Panc1 (cell line): Measurements from ENCODE around the gene SLC9A9. TPM values are rescaled to one million over a fixed set of nuclear protein-coding genes. Genes with fewer than 3 reads are reported as not detected.

ENCODE experiments used
- ATAC-seq: fragments of 200-7000 bp; cut with Tn5 transposase; 2 replicates; pipeline ENCODE4 v1.9.1; 2020; ENCODE audit warnings: mild to moderate bottlenecking, moderate library complexity
- BruUV-seq: library from RNA; stranded (reverse); fragments of 400-500 nt; replicated peaks from 2 replicates; lab custom pipeline; 2021; lab: Mats Ljungman, UMichigan
- CTCF ChIA-PET: fragments of 300-600 bp; sonication (Branson Sonifier 250); formaldehyde crosslinking; loops from one replicate; lab custom pipeline; 2022; ENCODE audit warnings: antibody characterized with exemption; lab: Charles Lee
- POLR2A ChIA-PET: fragments of 300-600 bp; sonication (Branson Sonifier 250); formaldehyde crosslinking; loops from one replicate; lab custom pipeline; 2022; ENCODE audit warnings: antibody characterized with exemption; lab: Charles Lee
- DNase-seq: peaks from one replicate; pipeline ENCODE4 v3.0.0-alpha.2; 2010; ENCODE audit warnings: low read depth, low spot score
- H3K27ac ChIP-seq: 2 replicates; pipeline ENCODE4 v1.5.1; 2011; ENCODE audit warnings: mild to moderate bottlenecking, low read length, inconsistent platforms
- H3K27me3 ChIP-seq: fragments of 200-500 bp; sonication (Bioruptor generic); 2 replicates; pipeline ENCODE4 v1.6.0; 2014; ENCODE audit warnings: low read length, inconsistent platforms; ENCODE audit not compliant: control insufficient read depth, insufficient read depth
- H3K36me3 ChIP-seq: fragments of 200-500 bp; sonication (Bioruptor generic); 2 replicates; pipeline ENCODE4 v1.5.1; 2014; ENCODE audit warnings: inconsistent platforms, mild to moderate bottlenecking, low read length, moderate library complexity; ENCODE audit not compliant: control insufficient read depth, insufficient read depth
- H3K4me1 ChIP-seq: 2 replicates; pipeline ENCODE4 v1.5.1; 2011; ENCODE audit warnings: inconsistent platforms, mild to moderate bottlenecking, low read length, moderate library complexity; ENCODE audit not compliant: control insufficient read depth, insufficient read depth
- H3K4me3 ChIP-seq, 2 experiments: 2 replicates each; pipeline ENCODE4 v1.5.1; 2011 to 2012; ENCODE audit warnings: low read depth in 2 of 2, low read length in 2 of 2, mild to moderate bottlenecking in 2 of 2, inconsistent platforms in 1 of 2, moderate library complexity in 1 of 2
- H3K9me3 ChIP-seq: fragments of 200-500 bp; sonication (Bioruptor generic); 2 replicates; pipeline ENCODE4 v1.5.1; 2014; ENCODE audit warnings: low read depth, mild to moderate bottlenecking, inconsistent platforms, low read length, moderate library complexity; ENCODE audit not compliant: control insufficient read depth, insufficient read depth
- POLR2AphosphoS5 ChIP-seq: IDR thresholded peaks from 2 replicates; pipeline ENCODE4 v1.6.1; 2012; ENCODE audit warnings: mild to moderate bottlenecking, low read depth, low read length, moderate library complexity
- SIN3A ChIP-seq: IDR thresholded peaks from 2 replicates; pipeline ENCODE4 v1.6.1; 2012; ENCODE audit warnings: low read depth, mild to moderate bottlenecking, low read length, moderate library complexity, borderline replicate concordance; ENCODE audit not compliant: insufficient read depth
- TCF7L2 ChIP-seq: IDR thresholded peaks from 2 replicates; pipeline ENCODE4 v1.6.1; 2011; ENCODE audit warnings: mild to moderate bottlenecking, low read depth, low read length, inconsistent platforms
- in situ Hi-C: cut with HindIII; loops from 2 replicates; pipeline ENCODE4 v1.10.0; 2016; ENCODE audit warnings: low sequenced_read_pairs, low pct_unique_long_range_greater_than_20kb
- intact Hi-C: fragments of 100-400 bp; cut with micrococcal nuclease; formaldehyde crosslinking; loops from one replicate; pipeline ENCODE4 v1.10.0; 2022; ENCODE audit not compliant: unreplicated experiment
- total RNA-seq: library from RNA; stranded (reverse); gene quantifications from one replicate; pipeline ENCODE4 v1.2.1, GENCODE V29; 2021; ENCODE audit not compliant: unreplicated experiment
- TF ChIP-seq, protein P1 (sequence below), 2 experiments: IDR thresholded peaks; 2 replicates each; pipeline ENCODE4 v1.6.1; 2011 to 2012; ENCODE audit warnings: low read depth in 2 of 2, control low read depth in 1 of 2, low read length in 1 of 2, mild to moderate bottlenecking in 1 of 2, moderate library complexity in 1 of 2; ENCODE audit not compliant: insufficient read depth in 1 of 2
- TF ChIP-seq, protein P2 (sequence below): fragments of 450-650 bp; IDR thresholded peaks from 2 replicates; pipeline ENCODE4 v1.5.1; 2017; ENCODE audit warnings: mild to moderate bottlenecking

The SLC9A9 gene
- total RNA-seq, 1 experiment from 2014 or later, result not detected

DNA sequence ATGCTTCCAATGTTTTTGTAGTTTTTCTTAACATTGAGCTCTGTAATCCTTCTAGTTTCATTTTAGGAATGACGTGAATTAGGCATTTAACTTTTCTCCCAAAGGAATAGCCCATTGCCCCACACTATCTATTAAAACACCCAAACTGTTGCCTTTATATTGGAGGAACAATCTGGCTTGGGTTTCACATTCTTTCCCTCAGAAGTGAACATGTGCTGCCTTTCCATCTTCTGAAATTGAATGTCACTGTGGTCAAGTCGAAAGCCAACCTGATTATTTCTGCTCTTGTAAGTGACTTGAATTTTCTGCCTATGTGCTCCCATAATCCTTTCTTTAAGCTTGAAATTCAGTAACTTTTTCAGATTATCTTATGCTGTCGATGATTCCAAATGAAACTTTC lies 214.5 kb downstream of the SLC9A9 start:
- no peak overlapping the region for H3K27ac ChIP-seq
- H3K36me3 ChIP-seq, result no peaks in the 10 kb centered on the region
- intact Hi-C loops (no loop called here), in situ Hi-C loops (no loop called here)
- ATAC-seq, result no peak
- H3K9me3 ChIP-seq, result no peaks in the 10 kb centered on the region
- ChIA-PET CTCF (interaction anchor here (0.9 kb wide), 1 partner anchor 29 kb away, joined by 3 read pairs; no protein-coding TSS in a partner anchor), POLR2A (no interaction called here)
- no TSS peak for BruUV-seq
- H3K4me3 ChIP-seq, result no peak overlapping the region
- no peak for DNase-seq
- no peaks in the 10 kb centered on the region for H3K27me3 ChIP-seq
- TF ChIP-seq, protein P1, sequence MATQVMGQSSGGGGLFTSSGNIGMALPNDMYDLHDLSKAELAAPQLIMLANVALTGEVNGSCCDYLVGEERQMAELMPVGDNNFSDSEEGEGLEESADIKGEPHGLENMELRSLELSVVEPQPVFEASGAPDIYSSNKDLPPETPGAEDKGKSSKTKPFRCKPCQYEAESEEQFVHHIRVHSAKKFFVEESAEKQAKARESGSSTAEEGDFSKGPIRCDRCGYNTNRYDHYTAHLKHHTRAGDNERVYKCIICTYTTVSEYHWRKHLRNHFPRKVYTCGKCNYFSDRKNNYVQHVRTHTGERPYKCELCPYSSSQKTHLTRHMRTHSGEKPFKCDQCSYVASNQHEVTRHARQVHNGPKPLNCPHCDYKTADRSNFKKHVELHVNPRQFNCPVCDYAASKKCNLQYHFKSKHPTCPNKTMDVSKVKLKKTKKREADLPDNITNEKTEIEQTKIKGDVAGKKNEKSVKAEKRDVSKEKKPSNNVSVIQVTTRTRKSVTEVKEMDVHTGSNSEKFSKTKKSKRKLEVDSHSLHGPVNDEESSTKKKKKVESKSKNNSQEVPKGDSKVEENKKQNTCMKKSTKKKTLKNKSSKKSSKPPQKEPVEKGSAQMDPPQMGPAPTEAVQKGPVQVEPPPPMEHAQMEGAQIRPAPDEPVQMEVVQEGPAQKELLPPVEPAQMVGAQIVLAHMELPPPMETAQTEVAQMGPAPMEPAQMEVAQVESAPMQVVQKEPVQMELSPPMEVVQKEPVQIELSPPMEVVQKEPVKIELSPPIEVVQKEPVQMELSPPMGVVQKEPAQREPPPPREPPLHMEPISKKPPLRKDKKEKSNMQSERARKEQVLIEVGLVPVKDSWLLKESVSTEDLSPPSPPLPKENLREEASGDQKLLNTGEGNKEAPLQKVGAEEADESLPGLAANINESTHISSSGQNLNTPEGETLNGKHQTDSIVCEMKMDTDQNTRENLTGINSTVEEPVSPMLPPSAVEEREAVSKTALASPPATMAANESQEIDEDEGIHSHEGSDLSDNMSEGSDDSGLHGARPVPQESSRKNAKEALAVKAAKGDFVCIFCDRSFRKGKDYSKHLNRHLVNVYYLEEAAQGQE (IDR thresholded peaks at IDR 0.05; ENCODE audit: insufficient read depth in 1 of 2, low read depth in 2 of 2, low read length in 1 of 2), result no peak
- TF ChIP-seq, protein P2, sequence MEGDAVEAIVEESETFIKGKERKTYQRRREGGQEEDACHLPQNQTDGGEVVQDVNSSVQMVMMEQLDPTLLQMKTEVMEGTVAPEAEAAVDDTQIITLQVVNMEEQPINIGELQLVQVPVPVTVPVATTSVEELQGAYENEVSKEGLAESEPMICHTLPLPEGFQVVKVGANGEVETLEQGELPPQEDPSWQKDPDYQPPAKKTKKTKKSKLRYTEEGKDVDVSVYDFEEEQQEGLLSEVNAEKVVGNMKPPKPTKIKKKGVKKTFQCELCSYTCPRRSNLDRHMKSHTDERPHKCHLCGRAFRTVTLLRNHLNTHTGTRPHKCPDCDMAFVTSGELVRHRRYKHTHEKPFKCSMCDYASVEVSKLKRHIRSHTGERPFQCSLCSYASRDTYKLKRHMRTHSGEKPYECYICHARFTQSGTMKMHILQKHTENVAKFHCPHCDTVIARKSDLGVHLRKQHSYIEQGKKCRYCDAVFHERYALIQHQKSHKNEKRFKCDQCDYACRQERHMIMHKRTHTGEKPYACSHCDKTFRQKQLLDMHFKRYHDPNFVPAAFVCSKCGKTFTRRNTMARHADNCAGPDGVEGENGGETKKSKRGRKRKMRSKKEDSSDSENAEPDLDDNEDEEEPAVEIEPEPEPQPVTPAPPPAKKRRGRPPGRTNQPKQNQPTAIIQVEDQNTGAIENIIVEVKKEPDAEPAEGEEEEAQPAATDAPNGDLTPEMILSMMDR, result no peak
- TF ChIP-seq TCF7L2, result no peak
- TF ChIP-seq SIN3A, result no peak
- H3K4me1 ChIP-seq, result no peaks in the 10 kb centered on the region

DNA sequence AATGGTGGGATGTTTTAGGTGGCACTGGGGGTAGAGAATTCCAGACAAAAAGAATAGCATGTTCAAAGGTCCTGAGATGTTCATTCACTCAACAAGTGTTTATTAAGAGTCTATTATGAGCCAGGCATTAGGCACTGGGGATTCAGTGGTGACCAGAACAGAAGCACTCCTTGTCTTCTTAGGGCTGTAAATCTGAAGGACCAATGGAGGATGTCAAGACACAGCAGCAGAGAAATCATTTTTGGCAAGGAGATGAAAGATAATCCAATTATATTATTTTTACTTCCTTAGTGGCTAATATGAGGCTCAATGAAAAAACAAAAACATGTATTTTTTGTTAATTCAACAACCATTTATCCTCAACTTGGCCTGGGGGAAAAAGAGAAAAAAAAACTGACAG lies 218.5 kb downstream of the SLC9A9 start:
- no peaks in the 10 kb centered on the region for H3K9me3 ChIP-seq
- intact Hi-C loops, result no loop called here
- no peaks in the 10 kb centered on the region for H3K27me3 ChIP-seq
- no peaks in the 10 kb centered on the region for H3K4me1 ChIP-seq
- no peak overlapping the region for H3K4me3 ChIP-seq
- H3K36me3 ChIP-seq, result no peaks in the 10 kb centered on the region
- TF ChIP-seq POLR2AphosphoS5 (no peak), TCF7L2 (no peak), SIN3A (no peak)
- TF ChIP-seq, protein P1 (IDR thresholded peaks at IDR 0.05; ENCODE audit: insufficient read depth in 1 of 2, low read depth in 2 of 2, low read length in 1 of 2), result no peak
- TF ChIP-seq, protein P2, result no peak
- DNase-seq (no peak), ATAC-seq (no peak)
- in situ Hi-C loops, result no loop called here
- ChIA-PET POLR2A (no interaction called here), CTCF (no interaction called here)
- no TSS peak for BruUV-seq
- no peak overlapping the region for H3K27ac ChIP-seq
